ENCODE results near the gene CYP1B1.
"Not testable (repeated sequence)": the region's sequence is repeated elsewhere in the genome, so short reads cannot be mapped to it uniquely, and the experiment has no call there.

The CYP1B1 gene

DNA sequence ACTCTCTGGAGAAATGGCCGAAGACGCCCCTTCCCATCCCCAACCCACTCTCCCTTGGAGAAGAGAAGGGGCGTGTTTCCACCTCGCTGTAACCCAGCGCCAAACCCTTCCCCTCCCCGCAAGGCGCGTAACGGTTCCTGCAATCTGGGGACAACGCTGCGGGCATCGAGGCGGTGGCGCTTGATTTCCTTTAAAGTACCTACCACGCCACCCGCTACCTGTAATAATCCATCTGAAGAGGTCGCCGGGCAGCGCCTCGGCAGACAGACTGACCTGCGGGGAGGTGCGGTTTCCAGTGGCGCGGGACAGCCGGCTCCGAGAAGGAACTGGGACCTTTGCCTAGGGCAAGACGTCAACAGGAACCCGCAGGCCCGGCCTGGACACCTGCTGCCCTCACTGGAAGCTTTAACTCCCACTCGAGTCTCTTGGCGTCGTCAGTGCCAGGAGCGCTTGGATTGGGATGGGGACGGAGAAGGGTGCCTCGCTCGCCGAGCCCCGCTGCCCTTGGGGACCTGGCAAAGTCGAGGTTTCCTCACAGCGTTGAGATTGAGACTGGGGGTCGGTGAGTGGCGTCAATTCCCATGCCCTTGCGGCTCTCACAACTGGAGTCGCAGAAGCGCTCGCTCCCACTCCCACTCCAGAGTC is at the start of gene CYP1B1:
TSS of gene CYP1B1 (minus strand) at position 645 of the 645 bp plus-strand sequence. CDS start 763 bp downstream, outside the sequence.
- DNase-seq (ENCODE audit: low spot score), result no peak

GRCh38 chr2:38125007-38125406 is 49.1 kb upstream of the CYP1B1 start:
- no peak for DNase-seq (ENCODE audit: low spot score)

DNA sequence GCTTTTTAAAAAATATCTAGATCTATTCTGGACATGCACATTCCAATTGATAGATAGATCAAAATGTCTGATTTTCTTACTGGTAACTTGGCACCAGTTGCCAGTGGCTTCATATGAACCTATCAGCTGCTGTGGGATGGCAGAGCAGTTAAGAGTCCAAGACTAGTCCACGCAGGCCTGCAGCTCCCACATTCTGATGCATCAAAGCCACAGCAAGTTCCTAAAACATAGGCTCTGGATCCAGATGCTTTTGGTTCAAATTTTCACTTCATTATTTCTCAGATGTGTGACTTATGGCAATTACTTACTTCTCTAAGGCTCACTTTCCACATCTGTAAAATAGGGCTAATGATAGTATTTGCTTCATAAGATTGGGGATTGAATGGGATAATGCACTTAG is 48.0 kb upstream of the CYP1B1 start:
- DNase-seq (ENCODE audit: low spot score), result no peak

DNA sequence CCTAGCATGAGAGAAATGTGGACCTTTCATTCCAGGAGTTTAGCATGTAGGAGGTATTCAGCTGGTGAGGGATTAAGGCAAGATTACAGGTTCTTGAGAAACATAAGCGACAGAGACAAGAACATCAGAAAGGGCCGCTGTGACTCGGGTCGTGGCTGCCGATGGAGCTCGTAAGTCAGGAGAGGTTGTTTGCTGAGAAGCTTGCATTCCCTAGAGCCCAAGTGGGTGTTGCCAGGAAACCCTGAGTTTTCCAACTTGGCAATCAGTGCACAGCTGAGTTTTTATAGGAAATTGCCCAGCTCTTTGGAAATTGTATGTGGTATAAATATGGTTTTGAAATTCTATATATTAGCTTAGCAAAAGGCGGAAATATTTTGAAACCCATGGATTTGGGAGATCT is 46.4 kb upstream of the CYP1B1 start:
- no peak for DNase-seq (ENCODE audit: low spot score)

DNA sequence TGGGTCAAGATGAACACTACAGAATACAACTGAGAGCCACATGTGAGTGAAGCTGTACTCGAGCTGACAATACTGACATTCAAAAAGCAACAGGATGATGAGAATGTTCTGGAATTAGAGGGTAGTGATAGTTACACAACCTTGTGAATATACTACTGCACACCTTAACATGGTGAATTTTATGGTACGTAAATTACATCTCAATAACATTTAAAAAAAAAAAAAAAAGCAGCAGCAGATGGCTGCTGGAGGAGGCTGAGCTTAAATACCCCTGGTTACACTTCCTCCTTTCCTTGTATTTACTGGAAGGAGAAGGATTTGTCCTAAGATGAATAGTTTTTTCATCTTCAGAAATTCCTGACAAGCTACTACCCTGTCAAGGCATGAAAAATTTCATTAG is 45.5 kb upstream of the CYP1B1 start:
- no peak for DNase-seq (ENCODE audit: low spot score)

- DNase-seq (ENCODE audit: low spot score), result no peak
Observed at GRCh38 chr2:38120829-38121228, 44.9 kb upstream of the CYP1B1 start.

DNA sequence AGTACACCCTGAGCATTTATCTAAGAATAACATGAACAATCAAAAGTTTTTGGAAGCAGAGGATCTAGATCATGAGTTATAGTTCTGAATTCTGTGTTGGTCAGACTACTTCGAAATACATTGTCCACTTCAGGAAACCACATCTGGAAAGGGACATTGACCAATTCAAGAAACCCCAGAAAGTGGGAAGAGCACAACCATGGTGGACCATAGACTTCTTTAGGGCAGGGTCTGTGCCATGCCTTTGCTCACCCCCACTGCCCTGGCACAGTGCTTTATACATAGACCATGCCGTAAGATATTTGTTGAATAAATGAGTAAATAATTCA is 44.3 kb upstream of the CYP1B1 start:
- DNase-seq (ENCODE audit: low spot score), result no peak

- DNase-seq (ENCODE audit: low spot score), result no peak
Observed at GRCh38 chr2:38116762-38117161, 40.8 kb upstream of the CYP1B1 start.

DNA sequence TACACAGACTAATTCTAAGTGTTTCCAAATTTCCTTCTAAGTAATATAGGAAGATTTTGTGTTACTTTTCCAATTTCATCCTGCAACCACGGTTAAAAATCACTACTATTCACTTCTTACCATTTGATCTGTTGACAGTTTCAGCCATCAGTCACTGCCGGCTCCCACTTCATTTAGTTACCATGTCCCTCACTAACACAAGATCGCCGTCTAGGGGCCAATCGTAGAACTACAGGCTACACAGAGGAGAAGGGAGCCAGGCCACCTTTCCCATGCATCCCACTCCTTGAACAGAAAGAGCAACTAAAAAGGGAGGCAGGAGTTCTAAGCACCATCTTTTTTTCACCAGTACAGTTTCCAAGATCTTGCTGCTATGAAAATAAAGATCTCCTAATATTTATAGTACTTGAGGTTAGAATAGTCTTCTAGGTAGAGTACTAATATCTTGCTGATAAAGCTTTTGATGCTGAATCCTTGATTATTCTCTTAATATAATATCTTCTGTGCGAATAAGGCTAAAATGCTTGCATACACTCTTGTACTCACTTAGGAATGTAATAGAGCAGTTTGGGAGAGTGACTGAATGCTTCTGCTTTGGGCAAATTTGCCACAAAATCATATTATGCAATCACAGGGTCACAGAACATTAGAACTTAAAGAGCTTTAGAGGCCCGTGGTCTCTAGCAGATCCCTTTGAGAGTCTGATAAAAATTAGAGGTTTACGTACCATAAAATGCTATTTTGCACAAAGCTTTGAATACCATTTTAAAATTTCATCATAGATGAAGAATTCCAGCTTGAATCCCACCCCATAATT is 39.5 kb upstream of the CYP1B1 start:
- DNase-seq (ENCODE audit: low spot score), result peak; percentile 97

DNA sequence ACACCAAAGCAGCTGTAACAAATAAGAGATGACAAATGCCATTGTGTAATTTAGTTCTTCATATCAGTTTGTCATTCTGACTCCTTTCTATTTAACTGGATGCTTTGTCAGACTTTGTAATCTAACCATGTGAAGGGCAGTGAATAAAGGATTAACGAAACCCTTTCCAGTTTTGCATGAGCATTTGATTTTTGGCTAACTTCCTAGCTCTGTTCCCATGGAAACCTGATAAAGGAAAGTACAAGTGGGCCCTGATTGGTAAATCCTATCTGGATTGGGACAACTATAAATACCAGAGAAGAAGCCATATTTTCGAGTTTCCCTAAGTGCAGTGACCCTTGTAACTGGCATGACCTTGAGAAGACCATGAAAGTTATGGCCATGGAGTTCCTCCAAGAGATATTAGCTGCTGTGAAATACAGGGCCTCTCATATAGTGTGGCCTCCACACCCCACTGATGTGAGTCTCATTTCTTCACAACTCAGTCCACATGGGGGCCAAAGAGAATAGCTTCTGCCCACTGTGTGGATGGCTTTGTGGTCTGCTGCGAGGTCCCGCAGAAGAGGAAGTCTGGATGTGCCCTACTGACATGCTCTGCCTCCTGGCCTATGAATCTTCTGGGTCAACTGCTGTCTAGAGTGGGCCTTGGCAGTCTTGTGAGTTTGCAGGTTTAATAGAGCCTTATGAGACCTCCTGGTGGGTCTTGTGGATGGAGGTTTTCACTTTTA is 38.2 kb upstream of the CYP1B1 start:
- DNase-seq (ENCODE audit: low spot score), result no peak

DNA sequence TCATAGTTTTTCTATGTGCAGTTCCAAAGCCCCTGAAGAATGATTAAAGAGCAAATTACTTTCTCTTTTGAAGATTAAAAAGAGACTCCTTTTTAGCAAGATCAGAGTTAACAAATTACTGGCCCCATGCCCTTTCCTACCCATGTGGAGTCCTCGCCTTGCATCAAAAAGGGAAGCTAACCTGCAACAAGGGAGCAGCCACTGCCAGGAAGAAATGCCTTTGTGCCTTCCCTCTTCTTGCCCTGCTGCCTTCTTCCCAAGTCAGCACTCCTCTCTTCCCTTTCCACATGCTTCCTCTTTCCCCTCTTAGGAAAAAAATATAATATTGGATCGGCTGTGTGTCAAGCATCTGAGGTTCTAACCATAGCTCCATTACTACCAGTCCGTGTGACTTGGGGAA is 37.1 kb upstream of the CYP1B1 start:
- DNase-seq (ENCODE audit: low spot score), result no peak

DNA sequence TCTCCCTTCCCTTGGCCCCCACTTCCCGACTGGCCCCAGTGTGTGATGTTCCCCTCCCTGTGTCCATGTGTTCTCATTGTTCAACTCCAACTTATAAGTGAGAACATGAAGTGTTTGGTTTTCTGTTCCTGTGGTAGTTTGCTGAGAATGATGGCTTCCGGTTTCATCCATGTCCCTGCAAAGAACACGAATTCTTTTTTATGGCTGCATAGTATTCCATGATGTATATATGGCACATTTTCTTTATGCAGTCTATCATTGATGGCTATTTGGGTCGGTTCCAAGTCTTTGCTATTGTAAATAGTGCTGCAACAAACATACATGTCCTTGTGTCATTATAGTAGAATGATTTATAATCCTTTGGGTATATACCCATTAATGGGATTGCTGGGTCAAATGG is 35.4 kb upstream of the CYP1B1 start:
- DNase-seq (ENCODE audit: low spot score), result not testable (repeated sequence)

DNA sequence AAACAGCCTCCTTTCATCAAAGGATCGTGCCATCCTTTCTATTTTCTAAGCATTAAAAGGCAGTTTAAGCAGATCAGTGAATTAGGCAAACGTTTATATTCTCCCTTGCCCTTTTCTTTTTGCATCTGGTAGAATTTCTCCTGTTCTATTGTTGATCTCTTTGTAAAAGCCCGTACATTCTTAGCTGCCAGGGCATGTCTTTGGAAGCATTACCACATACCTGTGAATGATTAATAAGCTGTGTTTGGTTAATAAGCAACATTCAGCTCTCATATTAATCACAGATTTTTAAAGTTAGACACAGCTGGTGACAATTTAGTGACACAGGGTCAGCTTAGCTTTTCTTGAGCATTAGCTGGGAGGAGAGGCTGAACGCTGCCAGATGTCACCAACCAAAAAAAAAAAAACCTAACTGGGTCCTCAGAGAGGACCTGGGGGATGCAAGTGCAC is 33.8 kb upstream of the CYP1B1 start:
- DNase-seq (ENCODE audit: low spot score), result no peak

- no peak for DNase-seq (ENCODE audit: low spot score)
Observed at GRCh38 chr2:38108907-38109731, 33.2 kb upstream of the CYP1B1 start.

- no peak for DNase-seq (ENCODE audit: low spot score)
Observed at GRCh38 chr2:38107738-38108410, 31.9 kb upstream of the CYP1B1 start.

GRCh38 chr2:38106405-38107094 is 30.6 kb upstream of the CYP1B1 start:
- no peak for DNase-seq (ENCODE audit: low spot score)

GRCh38 chr2:38105922-38106321 is 30.0 kb upstream of the CYP1B1 start:
- no peak for DNase-seq (ENCODE audit: low spot score)

GRCh38 chr2:38104598-38104997 is 28.6 kb upstream of the CYP1B1 start:
- no peak for DNase-seq (ENCODE audit: low spot score)

- DNase-seq (ENCODE audit: low spot score), result no peak
Observed at GRCh38 chr2:38100328-38100727, 24.4 kb upstream of the CYP1B1 start.

DNA sequence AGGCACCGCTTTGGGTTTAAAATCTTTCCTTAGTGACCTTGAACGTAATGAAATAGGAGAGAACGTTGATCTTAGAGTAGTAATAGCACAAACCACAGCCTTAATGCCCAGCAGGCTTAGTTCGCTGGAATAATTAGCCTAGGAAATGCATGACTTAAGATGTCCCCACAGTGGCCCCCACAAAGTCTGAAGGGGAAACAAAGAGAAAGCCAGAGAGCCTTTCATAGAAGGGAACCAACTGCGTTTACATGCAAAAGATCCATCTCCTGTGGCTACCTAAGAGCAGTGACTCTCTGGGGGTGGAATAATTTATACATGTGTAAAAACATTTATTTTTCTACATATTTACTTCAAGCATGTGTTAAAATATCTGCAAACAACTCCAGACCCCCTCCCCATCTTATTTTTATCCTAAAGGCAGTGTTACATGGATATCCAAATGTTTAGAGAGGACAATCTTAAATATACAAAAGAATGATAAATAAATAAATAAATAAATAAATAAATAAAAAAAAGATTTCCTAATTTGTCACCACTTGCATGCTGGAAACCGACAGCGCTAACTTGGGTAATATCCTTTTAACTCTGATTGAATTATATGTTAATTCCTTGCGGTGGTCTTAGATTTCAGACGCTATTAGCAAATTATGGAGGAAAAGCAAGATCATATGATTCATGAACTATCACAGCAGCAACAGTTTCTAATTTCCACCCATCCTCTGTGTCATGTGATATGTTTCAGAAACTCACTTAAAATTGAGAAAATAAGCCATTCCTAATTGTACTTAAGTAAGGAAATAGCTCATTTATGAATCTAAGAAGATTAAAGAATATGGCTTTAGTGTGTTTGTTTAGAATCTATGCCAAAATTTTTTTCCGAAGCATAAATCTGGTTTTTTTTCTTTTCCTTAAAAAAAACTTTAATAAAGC is 23.4 kb upstream of the CYP1B1 start:
- peak; percentile 47 for DNase-seq (ENCODE audit: low spot score)
